ENCODE data around the gene ANKRD44. TPM values are rescaled to one million over a fixed set of nuclear protein-coding genes. Genes with fewer than 3 reads are reported as not detected.

The ANKRD44 gene
- total RNA-seq, 1 experiment from 2014 or later: 0.68 TPM

- TF ChIP-seq ZNF425 (CRISPR knock-in tag; conservative IDR thresholded peaks at IDR 0.05) (no peak), ELF4 (CRISPR knock-in tag; IDR thresholded peaks at IDR 0.05; ENCODE audit: low read depth) (no peak), GABPB1 (CRISPR knock-in tag; IDR thresholded peaks at IDR 0.05) (no peak), SMAD3 (CRISPR knock-in tag; IDR thresholded peaks at IDR 0.05; ENCODE audit: borderline replicate concordance) (no peak)
Measured at GRCh38 chr2:197035002-197035401, 275.6 kb downstream of the ANKRD44 start (continued).

GRCh38 chr2:197034292-197034691 is 276.3 kb downstream of the ANKRD44 start:
- ChIA-PET CTCF (interaction anchor here (0.8 kb wide), 1 partner anchor 23 kb away, joined by 3 read pairs; no protein-coding TSS in a partner anchor), POLR2A (no interaction called here)
- Mint-ChIP-seq H3K4me3 (no peak overlapping the region), H3K4me1 (no peaks in the 10 kb centered on the region), H3K27me3 (ENCODE audit: low read depth) (no peaks in the 10 kb centered on the region; the same call in 1 of the 2 replicates), H3K27ac (no peak overlapping the region), H3K9me3 (no peaks in the 10 kb centered on the region), H3K36me3 (no peaks in the 10 kb centered on the region)
- no peak for TF ChIP-seq ZNF416 (CRISPR knock-in tag; IDR thresholded peaks at IDR 0.05)
- no peak for TF ChIP-seq JAZF1 (CRISPR knock-in tag; IDR thresholded peaks at IDR 0.05)
- TF ChIP-seq ZNF138 (CRISPR knock-in tag; conservative IDR thresholded peaks at IDR 0.05): no peak
- TF ChIP-seq, protein P1, sequence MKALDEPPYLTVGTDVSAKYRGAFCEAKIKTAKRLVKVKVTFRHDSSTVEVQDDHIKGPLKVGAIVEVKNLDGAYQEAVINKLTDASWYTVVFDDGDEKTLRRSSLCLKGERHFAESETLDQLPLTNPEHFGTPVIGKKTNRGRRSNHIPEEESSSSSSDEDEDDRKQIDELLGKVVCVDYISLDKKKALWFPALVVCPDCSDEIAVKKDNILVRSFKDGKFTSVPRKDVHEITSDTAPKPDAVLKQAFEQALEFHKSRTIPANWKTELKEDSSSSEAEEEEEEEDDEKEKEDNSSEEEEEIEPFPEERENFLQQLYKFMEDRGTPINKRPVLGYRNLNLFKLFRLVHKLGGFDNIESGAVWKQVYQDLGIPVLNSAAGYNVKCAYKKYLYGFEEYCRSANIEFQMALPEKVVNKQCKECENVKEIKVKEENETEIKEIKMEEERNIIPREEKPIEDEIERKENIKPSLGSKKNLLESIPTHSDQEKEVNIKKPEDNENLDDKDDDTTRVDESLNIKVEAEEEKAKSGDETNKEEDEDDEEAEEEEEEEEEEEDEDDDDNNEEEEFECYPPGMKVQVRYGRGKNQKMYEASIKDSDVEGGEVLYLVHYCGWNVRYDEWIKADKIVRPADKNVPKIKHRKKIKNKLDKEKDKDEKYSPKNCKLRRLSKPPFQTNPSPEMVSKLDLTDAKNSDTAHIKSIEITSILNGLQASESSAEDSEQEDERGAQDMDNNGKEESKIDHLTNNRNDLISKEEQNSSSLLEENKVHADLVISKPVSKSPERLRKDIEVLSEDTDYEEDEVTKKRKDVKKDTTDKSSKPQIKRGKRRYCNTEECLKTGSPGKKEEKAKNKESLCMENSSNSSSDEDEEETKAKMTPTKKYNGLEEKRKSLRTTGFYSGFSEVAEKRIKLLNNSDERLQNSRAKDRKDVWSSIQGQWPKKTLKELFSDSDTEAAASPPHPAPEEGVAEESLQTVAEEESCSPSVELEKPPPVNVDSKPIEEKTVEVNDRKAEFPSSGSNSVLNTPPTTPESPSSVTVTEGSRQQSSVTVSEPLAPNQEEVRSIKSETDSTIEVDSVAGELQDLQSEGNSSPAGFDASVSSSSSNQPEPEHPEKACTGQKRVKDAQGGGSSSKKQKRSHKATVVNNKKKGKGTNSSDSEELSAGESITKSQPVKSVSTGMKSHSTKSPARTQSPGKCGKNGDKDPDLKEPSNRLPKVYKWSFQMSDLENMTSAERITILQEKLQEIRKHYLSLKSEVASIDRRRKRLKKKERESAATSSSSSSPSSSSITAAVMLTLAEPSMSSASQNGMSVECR (CRISPR knock-in tag; IDR thresholded peaks at IDR 0.05; ENCODE audit: borderline replicate concordance): no peak
- TF ChIP-seq CREM (CRISPR knock-in tag; IDR thresholded peaks at IDR 0.05): no peak
- no peak for TF ChIP-seq GTF2I (CRISPR knock-in tag; conservative IDR thresholded peaks at IDR 0.05)
- TF ChIP-seq ZNF671 (CRISPR knock-in tag; IDR thresholded peaks at IDR 0.05): no peak
- no peak for TF ChIP-seq ZNF121 (CRISPR knock-in tag; IDR thresholded peaks at IDR 0.05)
- TF ChIP-seq ESRRA (CRISPR knock-in tag; IDR thresholded peaks at IDR 0.05; ENCODE audit: borderline replicate concordance): no peak
- TF ChIP-seq USF1 (CRISPR knock-in tag; IDR thresholded peaks at IDR 0.05): no peak
- TF ChIP-seq GABPB1 (CRISPR knock-in tag; IDR thresholded peaks at IDR 0.05): no peak
- ATAC-seq (no peak), DNase-seq (ENCODE audit: low spot score) (no peak)

- Mint-ChIP-seq H3K4me1 (no peaks in the 10 kb centered on the region), H3K9me3 (no peaks in the 10 kb centered on the region), H3K27me3 (ENCODE audit: low read depth) (no peaks in the 10 kb centered on the region; the same call in 1 of the 2 replicates), H3K27ac (no peak overlapping the region), H3K36me3 (no peaks in the 10 kb centered on the region), H3K4me3 (no peak overlapping the region)
- DNase-seq (ENCODE audit: low spot score): no peak
- no peak for ATAC-seq
- CTCF ChIA-PET: interaction anchor here (0.8 kb wide), 1 partner anchor 22 kb away, joined by 3 read pairs; no protein-coding TSS in a partner anchor
- POLR2A ChIA-PET: no interaction called here
- TF ChIP-seq MAX (CRISPR knock-in tag; IDR thresholded peaks at IDR 0.05): no peak
- TF ChIP-seq SMAD3 (CRISPR knock-in tag; IDR thresholded peaks at IDR 0.05; ENCODE audit: borderline replicate concordance): no peak
- no peak for TF ChIP-seq CREB1 (CRISPR knock-in tag; IDR thresholded peaks at IDR 0.05)
- no peak for TF ChIP-seq FOXP4 (CRISPR knock-in tag; IDR thresholded peaks at IDR 0.05)
- no peak for TF ChIP-seq ZNF263 (CRISPR knock-in tag; IDR thresholded peaks at IDR 0.05; ENCODE audit: low read depth)
- no peak for TF ChIP-seq GRHL2 (CRISPR knock-in tag; IDR thresholded peaks at IDR 0.05; ENCODE audit: insufficient replicate concordance, severe bottlenecking)
- TF ChIP-seq, protein P2, sequence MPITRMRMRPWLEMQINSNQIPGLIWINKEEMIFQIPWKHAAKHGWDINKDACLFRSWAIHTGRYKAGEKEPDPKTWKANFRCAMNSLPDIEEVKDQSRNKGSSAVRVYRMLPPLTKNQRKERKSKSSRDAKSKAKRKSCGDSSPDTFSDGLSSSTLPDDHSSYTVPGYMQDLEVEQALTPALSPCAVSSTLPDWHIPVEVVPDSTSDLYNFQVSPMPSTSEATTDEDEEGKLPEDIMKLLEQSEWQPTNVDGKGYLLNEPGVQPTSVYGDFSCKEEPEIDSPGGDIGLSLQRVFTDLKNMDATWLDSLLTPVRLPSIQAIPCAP (CRISPR knock-in tag; IDR thresholded peaks at IDR 0.05): no peak
- TF ChIP-seq ESRRA (CRISPR knock-in tag; IDR thresholded peaks at IDR 0.05; ENCODE audit: borderline replicate concordance): no peak
- no peak for TF ChIP-seq CBFB (CRISPR knock-in tag; IDR thresholded peaks at IDR 0.05; ENCODE audit: low read depth)
- TF ChIP-seq ELF4 (CRISPR knock-in tag; IDR thresholded peaks at IDR 0.05; ENCODE audit: low read depth): no peak
Measured at GRCh38 chr2:197033222-197033621, 277.4 kb downstream of the ANKRD44 start.
